OCI-LY1 (cell line): ENCODE data around the gene FNIP1.

Experiments used
- H2AFZ ChIP-seq: fragments of 200-600 bp; sonication (generic), shearing (Covaris generic); 2 replicates; pipeline ENCODE4 v1.6.0; 2014; ENCODE audit warnings: antibody characterized with exemption, mild to moderate bottlenecking, low read length
- H3F3A ChIP-seq: fragments of 200-600 bp; sonication (generic), shearing (Covaris generic); 2 replicates; pipeline ENCODE4 v1.6.0; 2014; ENCODE audit warnings: mild to moderate bottlenecking, antibody characterized with exemption, low read length, moderate library complexity; ENCODE audit not compliant: insufficient read depth
- H3K27ac ChIP-seq: fragments of 200-600 bp; sonication (generic); 2 replicates; pipeline ENCODE4 v1.5.1; 2014; ENCODE audit warnings: low read length, mixed run types, mild to moderate bottlenecking, low read depth; ENCODE audit not compliant: poor library complexity, severe bottlenecking
- H3K27me3 ChIP-seq: fragments of 200-600 bp; sonication (generic); 2 replicates; pipeline ENCODE4 v1.6.0; 2014; ENCODE audit warnings: antibody characterized with exemption, mild to moderate bottlenecking, low read length, moderate library complexity; ENCODE audit not compliant: insufficient read depth
- H3K36me3 ChIP-seq: fragments of 200-600 bp; sonication (generic); 2 replicates; pipeline ENCODE4 v1.6.1; 2014; ENCODE audit warnings: mild to moderate bottlenecking, antibody characterized with exemption, low read length, moderate library complexity, mixed read lengths; ENCODE audit not compliant: insufficient read depth
- H3K4me1 ChIP-seq: fragments of 200-600 bp; sonication (generic); 2 replicates; pipeline ENCODE4 v1.5.1; 2014; ENCODE audit warnings: mild to moderate bottlenecking, low read length, moderate library complexity; ENCODE audit not compliant: insufficient read depth, severe bottlenecking
- H3K4me2 ChIP-seq: fragments of 200-600 bp; sonication (generic), shearing (Covaris generic); 2 replicates; pipeline ENCODE4 v1.6.1; 2014; ENCODE audit warnings: low read length
- H3K4me3 ChIP-seq: fragments of 200-600 bp; sonication (generic); 2 replicates; pipeline ENCODE4 v1.5.1; 2014; ENCODE audit warnings: low read length, low read depth, mild to moderate bottlenecking, mixed read lengths; ENCODE audit not compliant: poor library complexity, severe bottlenecking
- H3K79me2 ChIP-seq: fragments of 200-600 bp; shearing (Covaris generic); 2 replicates; pipeline ENCODE4 v1.6.1; 2016; ENCODE audit warnings: mixed run types, low read length, mixed read lengths; ENCODE audit not compliant: insufficient read depth
- H3K9ac ChIP-seq: fragments of 200-600 bp; sonication (generic), shearing (Covaris generic); 2 replicates; pipeline ENCODE4 v1.6.1; 2014; ENCODE audit warnings: mild to moderate bottlenecking, low read length, mixed read lengths
- H3K9me2 ChIP-seq: fragments of 200-600 bp; sonication (generic), shearing (Covaris generic); 2 replicates; pipeline ENCODE4 v1.6.1; 2014; ENCODE audit warnings: low read depth, mild to moderate bottlenecking, low read length, mixed read lengths
- H3K9me3 ChIP-seq: fragments of 200-600 bp; shearing (Covaris generic); 2 replicates; pipeline ENCODE4 v1.6.1; 2014; ENCODE audit warnings: low read length, mixed read lengths
- H4K20me1 ChIP-seq: fragments of 200-600 bp; sonication (generic), shearing (Covaris generic); 2 replicates; pipeline ENCODE4 v1.6.0; 2016; ENCODE audit warnings: mild to moderate bottlenecking, low read length; ENCODE audit not compliant: insufficient read depth
- EZH2 ChIP-seq: fragments of 200-600 bp; sonication (generic), shearing (Covaris generic); IDR thresholded peaks from 2 replicates; pipeline ENCODE4 v1.8.0; 2017; ENCODE audit warnings: borderline replicate concordance, mixed run types, mild to moderate bottlenecking, antibody characterized with exemption, low read length, moderate library complexity, mixed read lengths
- TF ChIP-seq, protein P1 (sequence below): fragments of 200-600 bp; sonication (generic), shearing (Covaris generic); IDR thresholded peaks from 2 replicates; pipeline ENCODE4 v1.5.1; 2017; ENCODE audit warnings: mild to moderate bottlenecking, antibody characterized with exemption, low read length, moderate library complexity, mixed read lengths

The FNIP1 gene

GRCh38 chr5:131684595-131684994 is 112.2 kb downstream of the FNIP1 start:
- Histone ChIP-seq H4K20me1 (no peaks in the 10 kb centered on the region), H3K9me3 (no peaks in the 10 kb centered on the region), H3K4me3 (no peak overlapping the region), H3K9ac (no peak overlapping the region), H3K4me1 (peaks cover 15% of the 10 kb centered on the region), H3F3A (no peaks in the 10 kb centered on the region), H3K4me2 (no peak overlapping the region), H3K36me3 (peaks cover 7% of the 10 kb centered on the region; the same call in 1 of the 2 replicates), H3K9me2 (no peaks in the 10 kb centered on the region), H3K27me3 (no peaks in the 10 kb centered on the region), H3K27ac (no peak overlapping the region), H3K79me2 (no peaks in the 10 kb centered on the region), H2AFZ (no peak overlapping the region)
- TF ChIP-seq, protein P1, sequence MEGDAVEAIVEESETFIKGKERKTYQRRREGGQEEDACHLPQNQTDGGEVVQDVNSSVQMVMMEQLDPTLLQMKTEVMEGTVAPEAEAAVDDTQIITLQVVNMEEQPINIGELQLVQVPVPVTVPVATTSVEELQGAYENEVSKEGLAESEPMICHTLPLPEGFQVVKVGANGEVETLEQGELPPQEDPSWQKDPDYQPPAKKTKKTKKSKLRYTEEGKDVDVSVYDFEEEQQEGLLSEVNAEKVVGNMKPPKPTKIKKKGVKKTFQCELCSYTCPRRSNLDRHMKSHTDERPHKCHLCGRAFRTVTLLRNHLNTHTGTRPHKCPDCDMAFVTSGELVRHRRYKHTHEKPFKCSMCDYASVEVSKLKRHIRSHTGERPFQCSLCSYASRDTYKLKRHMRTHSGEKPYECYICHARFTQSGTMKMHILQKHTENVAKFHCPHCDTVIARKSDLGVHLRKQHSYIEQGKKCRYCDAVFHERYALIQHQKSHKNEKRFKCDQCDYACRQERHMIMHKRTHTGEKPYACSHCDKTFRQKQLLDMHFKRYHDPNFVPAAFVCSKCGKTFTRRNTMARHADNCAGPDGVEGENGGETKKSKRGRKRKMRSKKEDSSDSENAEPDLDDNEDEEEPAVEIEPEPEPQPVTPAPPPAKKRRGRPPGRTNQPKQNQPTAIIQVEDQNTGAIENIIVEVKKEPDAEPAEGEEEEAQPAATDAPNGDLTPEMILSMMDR, result no peak
- no peak for TF ChIP-seq EZH2

- H4K20me1 ChIP-seq, result no peaks in the 10 kb centered on the region
- H3K79me2 ChIP-seq, result no peaks in the 10 kb centered on the region
- peaks cover 7% of the 10 kb centered on the region; the same call in 1 of the 2 replicates for H3K36me3 ChIP-seq
- H3F3A ChIP-seq, result no peaks in the 10 kb centered on the region
- H3K4me1 ChIP-seq, result peaks cover 15% of the 10 kb centered on the region
- no peaks in the 10 kb centered on the region for H3K9me3 ChIP-seq
- no peak overlapping the region for H3K4me2 ChIP-seq
- no peak overlapping the region for H3K9ac ChIP-seq
- H3K4me3 ChIP-seq, result no peak overlapping the region
- no peaks in the 10 kb centered on the region for H3K9me2 ChIP-seq
- H3K27ac ChIP-seq, result no peak overlapping the region
- no peaks in the 10 kb centered on the region for H3K27me3 ChIP-seq
- H2AFZ ChIP-seq, result no peak overlapping the region
- TF ChIP-seq, protein P1, result no peak
- no peak for TF ChIP-seq EZH2
Observed at GRCh38 chr5:131684051-131684450, 112.8 kb downstream of the FNIP1 start.

DNA sequence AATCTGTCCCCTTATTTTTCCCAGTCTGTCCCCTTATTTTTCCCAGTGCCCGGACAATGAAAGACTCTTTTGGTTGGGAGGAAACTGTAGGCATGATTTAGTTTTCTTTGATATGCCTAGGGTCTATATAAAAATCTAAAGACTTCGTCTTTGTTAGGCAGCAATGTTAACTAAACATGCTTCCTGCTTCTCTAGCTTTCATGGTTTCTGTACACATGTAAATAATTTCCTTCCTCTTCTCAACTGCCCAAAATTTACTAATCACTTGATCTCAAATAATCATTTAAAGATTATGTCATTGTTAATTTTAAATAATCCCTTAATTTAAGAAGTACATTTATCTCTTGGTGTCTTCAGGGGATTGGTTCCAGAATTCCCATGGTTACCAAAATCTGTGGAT is 114.0 kb downstream of the FNIP1 start:
- Histone ChIP-seq H3K27ac (no peak overlapping the region), H3K4me2 (peak overlapping the region; percentile 18; the same call in 1 of the 2 replicates)

More for the DNA sequence above, 114.0 kb downstream of the FNIP1 start:
- Histone ChIP-seq H3K36me3 (peaks cover 12% of the 10 kb centered on the region; the same call in 1 of the 2 replicates), H3K9me2 (no peaks in the 10 kb centered on the region), H3F3A (no peaks in the 10 kb centered on the region), H3K4me1 (peaks cover 15% of the 10 kb centered on the region), H3K4me3 (no peak overlapping the region), H3K79me2 (no peaks in the 10 kb centered on the region), H3K9ac (no peak overlapping the region), H4K20me1 (no peaks in the 10 kb centered on the region), H2AFZ (no peak overlapping the region), H3K9me3 (no peaks in the 10 kb centered on the region), H3K27me3 (no peaks in the 10 kb centered on the region)
- no peak for TF ChIP-seq EZH2
- TF ChIP-seq, protein P1, result no peak
